A549 (cell line): ENCODE results near the gene INSL3. TPM values are rescaled to one million over a fixed set of nuclear protein-coding genes. Genes with fewer than 3 reads are reported as not detected.

Experiments
- polyA plus RNA-seq, 4 experiments: library from polyadenylated mRNA; depleted of rRNA in 3 of 4; stranded (reverse); fragments of >200 nt; fragmentation: RNase III in 1 of 4; extraction: RNeasy Plus Mini Kit Qiagen cat#74134 plus additional on column Dnase treatment in 1 of 4; gene quantifications; 2 replicates in 3 of 4; 3 replicates in 1 of 4; pipeline ENCODE4 v1.2.3, GENCODE V29; 2011 to 2017
- small RNA-seq, 6 experiments: library from RNA; depleted of rRNA; stranded (forward); fragments of <200 nt; gene quantifications; one replicate each; pipeline ENCODE3, GENCODE V24; 2012

Gene INSL3
- polyA plus RNA-seq, 2 of the 4 experiments (the other 2 are of a cell fraction) = 0.25 to 0.27 TPM

Small RNA genes lying within 50 kb of the gene (small RNA-seq; reads per million reads assigned to genes)
- gene SNORA68 = 0 reads per million in 6 experiments

Other genes with a start within 250 kb of the INSL3 start
- gene UNC13A, start 133.2 kb downstream of the INSL3 start, polyA plus RNA-seq (2011; rRNA removed) = 4.2 and 5.5 TPM in 2 replicates
- 2.6 to 3.1 TPM (median 2.8 TPM) in 3 replicates for gene UNC13A, start 133.2 kb downstream of the INSL3 start, polyA plus RNA-seq (2017; fragmentation: RNase III; extraction: RNeasy Plus Mini Kit Qiagen cat#74134 plus additional on column Dnase treatment)
- 8.3 and 10.6 TPM in 2 replicates for gene MAP1S, start 102.0 kb downstream of the INSL3 start, polyA plus RNA-seq (2011; rRNA removed)
- 23.2 to 26.9 TPM (median 26.4 TPM) in 3 replicates for gene MAP1S, start 102.0 kb downstream of the INSL3 start, polyA plus RNA-seq (2017; fragmentation: RNase III; extraction: RNeasy Plus Mini Kit Qiagen cat#74134 plus additional on column Dnase treatment)
- gene FCHO1, start 70.0 kb downstream of the INSL3 start, polyA plus RNA-seq (2011; rRNA removed) = 1.7 and 2.2 TPM in 2 replicates
- gene FCHO1, start 70.0 kb downstream of the INSL3 start, polyA plus RNA-seq (2017; fragmentation: RNase III; extraction: RNeasy Plus Mini Kit Qiagen cat#74134 plus additional on column Dnase treatment) = 13.1 to 14.3 TPM (median 13.6 TPM) in 3 replicates
- 2.7 and 4.8 TPM in 2 replicates for gene B3GNT3, start 26.4 kb downstream of the INSL3 start, polyA plus RNA-seq (2011; rRNA removed)
- 1.6 to 2.4 TPM (median 1.8 TPM) in 3 replicates for gene B3GNT3, start 26.4 kb downstream of the INSL3 start, polyA plus RNA-seq (2017; fragmentation: RNase III; extraction: RNeasy Plus Mini Kit Qiagen cat#74134 plus additional on column Dnase treatment)
- gene JAK3, start 26.5 kb upstream of the INSL3 start, polyA plus RNA-seq (2011; rRNA removed) = 0.89 and 1.2 TPM in 2 replicates
- 0.24 to 0.40 TPM (median 0.31 TPM) in 3 replicates for gene JAK3, start 26.5 kb upstream of the INSL3 start, polyA plus RNA-seq (2017; fragmentation: RNase III; extraction: RNeasy Plus Mini Kit Qiagen cat#74134 plus additional on column Dnase treatment)
- 624 and 696 TPM in 2 replicates for gene RPL18A, start 38.4 kb upstream of the INSL3 start, polyA plus RNA-seq (2011; rRNA removed)
- gene RPL18A, start 38.4 kb upstream of the INSL3 start, polyA plus RNA-seq (2017; fragmentation: RNase III; extraction: RNeasy Plus Mini Kit Qiagen cat#74134 plus additional on column Dnase treatment) = 1,807 to 1,898 TPM (median 1,812 TPM) in 3 replicates
- 0.25 TPM in 2 replicates for gene SLC5A5, start 50.4 kb upstream of the INSL3 start, polyA plus RNA-seq (2011; rRNA removed)
- gene SLC5A5, start 50.4 kb upstream of the INSL3 start, polyA plus RNA-seq (2017; fragmentation: RNase III; extraction: RNeasy Plus Mini Kit Qiagen cat#74134 plus additional on column Dnase treatment) = 0.06 to 0.20 TPM (median 0.13 TPM) in 3 replicates
- 20.8 and 35.4 TPM in 2 replicates for gene CCDC124, start 111.5 kb upstream of the INSL3 start, polyA plus RNA-seq (2011; rRNA removed)
- gene CCDC124, start 111.5 kb upstream of the INSL3 start, polyA plus RNA-seq (2017; fragmentation: RNase III; extraction: RNeasy Plus Mini Kit Qiagen cat#74134 plus additional on column Dnase treatment) = 113 to 123 TPM (median 116 TPM) in 3 replicates
- gene KCNN1, start 145.6 kb upstream of the INSL3 start, polyA plus RNA-seq (2011; rRNA removed) = 0.20 and 0.43 TPM in 2 replicates
- gene KCNN1, start 145.6 kb upstream of the INSL3 start, polyA plus RNA-seq (2017; fragmentation: RNase III; extraction: RNeasy Plus Mini Kit Qiagen cat#74134 plus additional on column Dnase treatment) = 0.56 to 0.85 TPM (median 0.69 TPM) in 3 replicates
- gene ARRDC2, start 186.7 kb upstream of the INSL3 start, polyA plus RNA-seq (2011; rRNA removed) = 11.2 and 14.5 TPM in 2 replicates
- gene ARRDC2, start 186.7 kb upstream of the INSL3 start, polyA plus RNA-seq (2017; fragmentation: RNase III; extraction: RNeasy Plus Mini Kit Qiagen cat#74134 plus additional on column Dnase treatment) = 14.8 to 15.2 TPM (median 15.0 TPM) in 3 replicates